Calu3 (cell line): ENCODE data around the gene ATP1A2. TPM values are rescaled to one million over a fixed set of nuclear protein-coding genes. Genes with fewer than 3 reads are reported as not detected.

Experiments used
- BruUV-seq: library from RNA; stranded (reverse); fragments of 400-500 nt; replicated peaks from 2 replicates; lab custom pipeline; 2021; lab: Mats Ljungman, UMichigan
- CTCF ChIA-PET: fragments of 300-600 bp; sonication (Branson Sonifier 250); formaldehyde crosslinking; loops from one replicate; lab custom pipeline; 2022; ENCODE audit warnings: antibody characterized with exemption; lab: Charles Lee
- DNase-seq: peaks from one replicate; pipeline ENCODE4 v3.0.0; 2022
- H3K27ac Mint-ChIP-seq: one replicate; pipeline ENCODE4 v1.8.0; 2022; ENCODE audit warnings: mixed read lengths; ENCODE audit not compliant: unreplicated experiment
- H3K27me3 Mint-ChIP-seq: one replicate; pipeline ENCODE4 v1.8.0; 2022; ENCODE audit warnings: mixed read lengths; ENCODE audit not compliant: unreplicated experiment
- H3K36me3 Mint-ChIP-seq: one replicate; pipeline ENCODE4 v1.8.0; 2022; ENCODE audit warnings: mild to moderate bottlenecking, moderate library complexity, mixed read lengths; ENCODE audit not compliant: insufficient read depth, unreplicated experiment
- H3K4me1 Mint-ChIP-seq: one replicate; pipeline ENCODE4 v1.8.0; 2022; ENCODE audit warnings: mild to moderate bottlenecking, low read depth, mixed read lengths; ENCODE audit not compliant: unreplicated experiment
- H3K4me3 Mint-ChIP-seq: one replicate; pipeline ENCODE4 v1.8.0; 2022; ENCODE audit warnings: mild to moderate bottlenecking, low read depth, moderate library complexity, mixed read lengths; ENCODE audit not compliant: unreplicated experiment
- H3K9me3 Mint-ChIP-seq: one replicate; pipeline ENCODE4 v1.8.0; 2022; ENCODE audit warnings: low read depth, mixed read lengths; ENCODE audit not compliant: unreplicated experiment
- CTCF ChIP-seq: fragments of 200-600 bp; IDR thresholded peaks from one replicate; pipeline ENCODE4 v1.8.0; 2022; ENCODE audit warnings: antibody characterized with exemption; ENCODE audit not compliant: unreplicated experiment
- intact Hi-C: fragments of 100-400 bp; cut with micrococcal nuclease; formaldehyde crosslinking; loops from one replicate; pipeline ENCODE4 v1.10.0; 2022; ENCODE audit not compliant: unreplicated experiment
- total RNA-seq: library from RNA; stranded (reverse); gene quantifications from 2 replicates; pipeline ENCODE4 v1.2.3, GENCODE V29; 2022

Gene ATP1A2
- total RNA-seq, 1 experiment from 2014 or later, result not detected

GRCh38 chr1:160103658-160104408 is 11.7 kb upstream of the ATP1A2 start:
- peaks cover 28% of the 10 kb centered on the region for H3K4me1 Mint-ChIP-seq
- no peak for DNase-seq
- H3K27ac Mint-ChIP-seq, result no peak overlapping the region
- no peak for TF ChIP-seq CTCF
- H3K9me3 Mint-ChIP-seq, result no peaks in the 10 kb centered on the region
- H3K27me3 Mint-ChIP-seq, result peaks cover 50% of the 10 kb centered on the region
- peaks cover 10% of the 10 kb centered on the region for H3K36me3 Mint-ChIP-seq
- no peak overlapping the region for H3K4me3 Mint-ChIP-seq
- intact Hi-C loops, result loop anchor here (10.0 kb wide), 1 partner anchor 311 kb away; no protein-coding TSS in a partner anchor
- no TSS peak for BruUV-seq
- CTCF ChIA-PET, result interaction anchor here (0.7 to 3.5 kb wide), 2 partner anchors 181 to 188 kb away, joined by 3 to 24 read pairs; partner anchors contain the start of gene PEX19

GRCh38 chr1:160104486-160104885 is 11.1 kb upstream of the ATP1A2 start:
- intact Hi-C loops, result loop anchor here (10.0 kb wide), 1 partner anchor 310 kb away; no protein-coding TSS in a partner anchor
- peaks cover 30% of the 10 kb centered on the region for H3K4me1 Mint-ChIP-seq
- H3K27ac Mint-ChIP-seq, result no peak overlapping the region
- peaks cover 4% of the 10 kb centered on the region for H3K36me3 Mint-ChIP-seq
- CTCF ChIA-PET, result no interaction called here
- H3K9me3 Mint-ChIP-seq, result no peaks in the 10 kb centered on the region
- peaks cover 56% of the 10 kb centered on the region for H3K27me3 Mint-ChIP-seq
- no peak for TF ChIP-seq CTCF
- DNase-seq, result no peak
- BruUV-seq, result no TSS peak
- H3K4me3 Mint-ChIP-seq, result no peak overlapping the region

GRCh38 chr1:160105155-160105554 is 10.4 kb upstream of the ATP1A2 start:
- no peak for TF ChIP-seq CTCF
- peaks cover 30% of the 10 kb centered on the region for H3K4me1 Mint-ChIP-seq
- H3K27me3 Mint-ChIP-seq, result peaks cover 57% of the 10 kb centered on the region
- CTCF ChIA-PET, result interaction anchor here (0.7 kb wide), 1 partner anchor 88 kb away, joined by 3 read pairs; no protein-coding TSS in a partner anchor
- BruUV-seq, result no TSS peak
- intact Hi-C loops, result loop anchor here (10.0 kb wide), 1 partner anchor 310 kb away; no protein-coding TSS in a partner anchor
- no peak overlapping the region for H3K27ac Mint-ChIP-seq
- no peak overlapping the region for H3K4me3 Mint-ChIP-seq
- no peaks in the 10 kb centered on the region for H3K36me3 Mint-ChIP-seq
- DNase-seq, result no peak
- no peaks in the 10 kb centered on the region for H3K9me3 Mint-ChIP-seq

- intact Hi-C loops, result loop anchor here (10.0 kb wide), 1 partner anchor 307 kb away; no protein-coding TSS in a partner anchor
- no TSS peak for BruUV-seq
- Mint-ChIP-seq H3K4me1 (peaks cover 20% of the 10 kb centered on the region), H3K27me3 (peaks cover 66% of the 10 kb centered on the region), H3K9me3 (no peaks in the 10 kb centered on the region), H3K36me3 (no peaks in the 10 kb centered on the region), H3K27ac (no peak overlapping the region), H3K4me3 (no peak overlapping the region)
- DNase-seq, result no peak
- TF ChIP-seq CTCF, result no peak
- CTCF ChIA-PET, result no interaction called here
These were observed 8.0 kb upstream of the ATP1A2 start for GRCh38 chr1:160107512-160107911.
